IMR-90 (cell line): ENCODE measurements around the gene SLC38A1. TPM values are rescaled to one million over a fixed set of nuclear protein-coding genes. Genes with fewer than 3 reads are reported as not detected.

ENCODE experiments used
- ATAC-seq: fragments of 200-7000 bp; cut with Tn5 transposase; 2 replicates; pipeline ENCODE4 v1.9.1; 2020; ENCODE audit warnings: low read depth, mild to moderate bottlenecking, moderate library complexity
- BruUV-seq: library from RNA; stranded (reverse); fragments of 400-500 nt; replicated peaks from 2 replicates; lab custom pipeline; 2021; lab: Mats Ljungman, UMichigan
- CTCF ChIA-PET: fragments of 300-600 bp; formaldehyde crosslinking; extraction: SDS; loops from one replicate; lab custom pipeline; 2021; ENCODE audit warnings: antibody characterized with exemption; lab: Yijun Ruan, JAX
- POLR2A ChIA-PET: fragments of 300-600 bp; sonication (Branson Sonifier 250); formaldehyde crosslinking; loops from one replicate; lab custom pipeline; 2022; ENCODE audit warnings: antibody characterized with exemption; ENCODE audit not compliant: unreplicated experiment; lab: Charles Lee
- DNase-seq: peaks from one replicate; pipeline ENCODE4 v3.0.0; 2013
- H2AFZ ChIP-seq: replicated peaks from 2 replicates; pipeline ENCODE3; 2013; ENCODE audit warnings: low read length, mild to moderate bottlenecking; ENCODE audit not compliant: poor library complexity
- H2AK5ac ChIP-seq: 2 replicates; pipeline ENCODE4 v1.6.1; 2013; ENCODE audit warnings: low read depth, low read length, inconsistent platforms
- H2AK9ac ChIP-seq: replicated peaks from 2 replicates; pipeline ENCODE3; 2013; ENCODE audit warnings: mild to moderate bottlenecking, low read depth, low read length, moderate library complexity; ENCODE audit not compliant: poor library complexity
- H2BK120ac ChIP-seq: 2 replicates; pipeline ENCODE4 v1.6.1; 2013; ENCODE audit warnings: low read depth, low read length, inconsistent platforms
- H2BK15ac ChIP-seq: 3 replicates; pipeline ENCODE4 v1.6.1; 2013; ENCODE audit warnings: low read depth, low read length, inconsistent platforms
- H2BK20ac ChIP-seq: 2 replicates; pipeline ENCODE4 v1.6.1; 2013; ENCODE audit warnings: low read depth, mild to moderate bottlenecking, inconsistent platforms, low read length, moderate library complexity
- H2BK5ac ChIP-seq: 2 replicates; pipeline ENCODE4 v1.6.1; 2013; ENCODE audit warnings: mild to moderate bottlenecking, low read depth, low read length, inconsistent platforms; ENCODE audit not compliant: poor library complexity, severe bottlenecking
- H3K14ac ChIP-seq: replicated peaks from 2 replicates; pipeline ENCODE4 v1.6.1; 2013; ENCODE audit warnings: low read depth, low read length, inconsistent platforms
- H3K18ac ChIP-seq: 2 replicates; pipeline ENCODE4 v1.6.1; 2013; ENCODE audit warnings: low read depth, low read length, control low read depth
- H3K23ac ChIP-seq: 2 replicates; pipeline ENCODE4 v1.6.1; 2013; ENCODE audit warnings: low read depth, low read length, inconsistent platforms
- H3K27ac ChIP-seq: 2 replicates; pipeline ENCODE4 v1.5.1; 2013; ENCODE audit warnings: mild to moderate bottlenecking, control low read depth, low read length; ENCODE audit not compliant: insufficient read depth
- H3K27me3 ChIP-seq: 2 replicates; pipeline ENCODE4 v1.6.1; 2013; ENCODE audit warnings: low read length; ENCODE audit not compliant: control insufficient read depth, insufficient read depth
- H3K36me3 ChIP-seq: 2 replicates; pipeline ENCODE4 v1.6.1; 2013; ENCODE audit warnings: low read length, mixed read lengths; ENCODE audit not compliant: control insufficient read depth, insufficient read depth
- H3K4ac ChIP-seq: 2 replicates; pipeline ENCODE4 v1.6.1; 2013; ENCODE audit warnings: low read depth, low read length, inconsistent platforms
- H3K4me1 ChIP-seq: 2 replicates; pipeline ENCODE4 v1.6.1; 2013; ENCODE audit warnings: low read length, mixed read lengths; ENCODE audit not compliant: control insufficient read depth, insufficient read depth
- H3K4me2 ChIP-seq: 2 replicates; pipeline ENCODE4 v1.6.1; 2013; ENCODE audit warnings: low read depth, mild to moderate bottlenecking, control low read depth, low read length, moderate library complexity
- H3K4me3 ChIP-seq: 2 replicates; pipeline ENCODE4 v1.5.1; 2013; ENCODE audit warnings: low read depth, mild to moderate bottlenecking, control low read depth, low read length, moderate library complexity; ENCODE audit not compliant: insufficient read depth
- H3K56ac ChIP-seq: 2 replicates; pipeline ENCODE4 v1.6.1; 2013; ENCODE audit warnings: low read length, inconsistent platforms; ENCODE audit not compliant: insufficient read depth; ENCODE audit errors: extremely low read depth
- H3K79me1 ChIP-seq, 2 experiments: 2 replicates each; pipeline ENCODE4 v1.6.1; 2013; ENCODE audit warnings: low read length in 2 of 2, inconsistent platforms in 1 of 2, low read depth in 1 of 2
- H3K9ac ChIP-seq: 2 replicates; pipeline ENCODE4 v1.6.1; 2013; ENCODE audit warnings: low read depth, low read length, control low read depth
- H3K9me1 ChIP-seq: 2 replicates; pipeline ENCODE4 v1.6.1; 2013; ENCODE audit warnings: low read length, inconsistent platforms; ENCODE audit not compliant: insufficient read depth
- H3K9me3 ChIP-seq: 2 replicates; pipeline ENCODE4 v1.6.1; 2013; ENCODE audit warnings: low read length; ENCODE audit not compliant: control insufficient read depth, insufficient read depth
- H4K20me1 ChIP-seq: 2 replicates; pipeline ENCODE4 v1.6.1; 2013; ENCODE audit warnings: low read length, inconsistent platforms; ENCODE audit not compliant: insufficient read depth
- H4K5ac ChIP-seq: 2 replicates; pipeline ENCODE4 v1.6.1; 2013; ENCODE audit warnings: mild to moderate bottlenecking, low read depth, low read length, control low read depth
- H4K8ac ChIP-seq, 2 experiments: 2 replicates each; pipeline ENCODE4 v1.6.1; 2013; ENCODE audit warnings: low read depth in 2 of 2, low read length in 2 of 2, control low read depth in 1 of 2, inconsistent platforms in 1 of 2
- H4K91ac ChIP-seq: 2 replicates; pipeline ENCODE4 v1.6.1; 2013; ENCODE audit warnings: low read depth, low read length, inconsistent platforms; ENCODE audit not compliant: insufficient read depth
- BHLHE40 ChIP-seq: fragments of 150-350 bp; IDR thresholded peaks from 2 replicates; pipeline ENCODE4 v1.6.1; 2016; ENCODE audit warnings: mild to moderate bottlenecking, low read depth, low read length
- CEBPB ChIP-seq: IDR thresholded peaks from 2 replicates; pipeline ENCODE4 v1.6.1; 2012; ENCODE audit warnings: low read depth, low read length, improper control_type of control experiment
- CHD1 ChIP-seq: IDR thresholded peaks from 2 replicates; pipeline ENCODE4 v1.6.1; 2012; ENCODE audit warnings: low read depth, low read length, improper control_type of control experiment
- FOS ChIP-seq: fragments of 150-350 bp; IDR thresholded peaks from 2 replicates; pipeline ENCODE4 v1.6.1; 2016; ENCODE audit warnings: low read depth, low read length
- MAFK ChIP-seq: IDR thresholded peaks from 2 replicates; pipeline ENCODE4 v1.6.1; 2012; ENCODE audit warnings: low read depth, low read length, improper control_type of control experiment
- MAZ ChIP-seq: IDR thresholded peaks from 2 replicates; pipeline ENCODE4 v1.6.1; 2012; ENCODE audit warnings: low read depth, mild to moderate bottlenecking, low read length, improper control_type of control experiment, moderate library complexity, borderline replicate concordance
- MXI1 ChIP-seq: IDR thresholded peaks from 2 replicates; pipeline ENCODE4 v1.6.1; 2012; ENCODE audit warnings: low read depth, mild to moderate bottlenecking, low read length, moderate library complexity, borderline replicate concordance
- NFE2L2 ChIP-seq: fragments of 150-350 bp; IDR thresholded peaks from 2 replicates; pipeline ENCODE4 v1.6.1; 2016; ENCODE audit warnings: low read depth, mild to moderate bottlenecking, low read length
- POLR2A ChIP-seq: IDR thresholded peaks from 2 replicates; pipeline ENCODE4 v1.6.1; 2012; ENCODE audit warnings: mild to moderate bottlenecking, low read depth, low read length
- RAD21 ChIP-seq: IDR thresholded peaks from 2 replicates; pipeline ENCODE4 v1.6.1; 2012; ENCODE audit warnings: low read length, improper control_type of control experiment
- RCOR1 ChIP-seq: IDR thresholded peaks from 2 replicates; pipeline ENCODE4 v1.6.1; 2012; ENCODE audit warnings: mild to moderate bottlenecking, low read length, improper control_type of control experiment; ENCODE audit not compliant: insufficient replicate concordance
- RFX5 ChIP-seq: IDR thresholded peaks from 2 replicates; pipeline ENCODE4 v1.8.0; 2012; ENCODE audit warnings: low read depth, mild to moderate bottlenecking, low read length, moderate library complexity
- SMC3 ChIP-seq: fragments of 150-350 bp; IDR thresholded peaks from 2 replicates; pipeline ENCODE4 v1.6.1; 2016; ENCODE audit warnings: low read depth, mild to moderate bottlenecking, antibody characterized with exemption, low read length, moderate library complexity
- WGBS, 2 experiments: methylation state at CpG; one replicate each; pipeline versions ENCODE4 v1.1.5 to v1.1.7; 2013; ENCODE audit warnings: missing lambda C conversion rate in 2 of 2; ENCODE audit not compliant: insufficient read length in 1 of 2; ENCODE audit errors: extremely low coverage in 2 of 2; 5-methylcytosine and 5-hydroxymethylcytosine counted together
- dilution Hi-C: fragments of 300-500 bp; cut with HindIII; formaldehyde crosslinking; loops from one replicate; pipeline ENCODE4 v1.14.3; 2018; ENCODE audit warnings: low sequenced_read_pairs; ENCODE audit not compliant: unreplicated experiment
- in situ Hi-C: fragments of 300-500 bp; cut with MboI; formaldehyde crosslinking; loops from 3 replicates; pipeline ENCODE4 v1.14.3; 2019; ENCODE audit warnings: low sequenced_read_pairs, inconsistent platforms, mixed read lengths
- intact Hi-C: fragments of 100-400 bp; cut with micrococcal nuclease; formaldehyde crosslinking; loops from 2 replicates; pipeline ENCODE4 v1.10.0; 2022
- polyA plus RNA-seq, 3 experiments: library from polyadenylated mRNA; depleted of rRNA; stranded (reverse); fragments of >200 nt; gene quantifications; 2 replicates each; pipeline ENCODE4 v1.2.3, GENCODE V29; 2012; ENCODE audit warnings: low replicate concordance in 1 of 3
- total RNA-seq: library from RNA; depleted of rRNA; stranded (reverse); fragments of >200 nt; gene quantifications from 2 replicates; pipeline ENCODE4 v1.2.3, GENCODE V29; 2012
- TF ChIP-seq, protein P1 (sequence below): fragments of 150-350 bp; IDR thresholded peaks from 2 replicates; pipeline ENCODE4 v1.6.1; 2017; ENCODE audit warnings: mild to moderate bottlenecking, antibody characterized with exemption, low read length, low read depth
- TF ChIP-seq, protein P2 (sequence below): conservative IDR thresholded peaks from 2 replicates; pipeline ENCODE4 v1.5.1; 2012; ENCODE audit warnings: mild to moderate bottlenecking, low read depth, low read length, improper control_type of control experiment
- TF ChIP-seq, protein P3 (sequence below): fragments of 150-350 bp; IDR thresholded peaks from 2 replicates; pipeline ENCODE4 v1.6.1; 2016; ENCODE audit warnings: low read depth, mild to moderate bottlenecking, low read length, moderate library complexity, borderline replicate concordance

The SLC38A1 gene
- total and polyA plus RNA-seq, 2 of the 4 experiments (the other 2 are of a cell fraction): 22.8 to 61.5 TPM

DNA sequence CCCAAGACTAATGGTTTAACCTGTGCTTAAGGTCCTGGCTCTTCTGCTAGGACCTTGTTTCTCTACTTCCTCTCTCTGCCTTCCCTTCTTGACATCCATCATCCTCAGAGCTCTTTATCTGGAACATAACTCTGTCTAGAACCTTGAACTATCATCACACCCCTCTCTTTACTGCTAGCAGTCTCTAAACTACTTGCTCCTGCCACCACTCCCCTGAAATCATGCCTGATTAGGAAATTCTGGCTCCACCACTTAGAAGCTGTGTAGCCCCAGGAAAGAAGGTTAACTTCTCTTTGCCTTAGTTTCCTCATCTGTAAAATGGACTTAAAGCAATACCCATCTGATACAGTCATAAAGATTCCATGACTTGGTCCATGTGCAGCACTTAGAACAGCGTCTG, 9.1 kb downstream of the SLC38A1 start:
- no TSS peak for BruUV-seq
- ATAC-seq (peak; percentile 5; the same call in 1 of the 2 replicates), DNase-seq (no peak)
- Histone ChIP-seq H3K4me3 (no peak overlapping the region), H3K18ac (peak overlapping the region; percentile 95), H3K27ac (peak overlapping the region; percentile 65), H4K91ac (peak overlapping the region; percentile 85), H3K9me1 (peaks cover 17% of the 10 kb centered on the region), H3K79me1 (peaks cover 16 to 64% of the 10 kb centered on the region in 2 experiments), H4K5ac (peak overlapping the region; percentile 95), H3K14ac (peak overlapping the region; percentile 51), H2AK9ac (peak overlapping the region; percentile 13), H3K56ac (peak overlapping the region; percentile 77), H4K8ac (peak overlapping the region; percentile 80 to 82), H3K36me3 (peaks cover 2% of the 10 kb centered on the region; the same call in 1 of the 2 replicates), H2BK5ac (peak overlapping the region; percentile 98), H2AK5ac (peak overlapping the region; percentile 46), H3K9me3 (no peaks in the 10 kb centered on the region), H3K23ac (peak overlapping the region; percentile 64), H3K9ac (peak overlapping the region; percentile 34), H4K20me1 (peaks cover 68% of the 10 kb centered on the region), H2BK15ac (peak overlapping the region; percentile 40; the same call in 2 of the 3 replicates), H3K27me3 (no peaks in the 10 kb centered on the region), H2AFZ (no peak overlapping the region), H3K4me2 (peak overlapping the region; percentile 91), H2BK120ac (peak overlapping the region; percentile 91), H3K4ac (peak overlapping the region; percentile 88), H3K4me1 (peaks cover 22% of the 10 kb centered on the region), H2BK20ac (peak overlapping the region; percentile 40)
- dilution Hi-C loops: no loop called here
- TF ChIP-seq, protein P1, sequence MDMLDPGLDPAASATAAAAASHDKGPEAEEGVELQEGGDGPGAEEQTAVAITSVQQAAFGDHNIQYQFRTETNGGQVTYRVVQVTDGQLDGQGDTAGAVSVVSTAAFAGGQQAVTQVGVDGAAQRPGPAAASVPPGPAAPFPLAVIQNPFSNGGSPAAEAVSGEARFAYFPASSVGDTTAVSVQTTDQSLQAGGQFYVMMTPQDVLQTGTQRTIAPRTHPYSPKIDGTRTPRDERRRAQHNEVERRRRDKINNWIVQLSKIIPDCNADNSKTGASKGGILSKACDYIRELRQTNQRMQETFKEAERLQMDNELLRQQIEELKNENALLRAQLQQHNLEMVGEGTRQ: no peak
- TF ChIP-seq MXI1 (no peak), SMC3 (no peak), POLR2A (no peak), CHD1 (no peak), RCOR1 (no peak), FOS (no peak), CEBPB (no peak), NFE2L2 (no peak), BHLHE40 (no peak), RAD21 (no peak), RFX5 (no peak), MAFK (no peak), MAZ (no peak)
- TF ChIP-seq, protein P2, sequence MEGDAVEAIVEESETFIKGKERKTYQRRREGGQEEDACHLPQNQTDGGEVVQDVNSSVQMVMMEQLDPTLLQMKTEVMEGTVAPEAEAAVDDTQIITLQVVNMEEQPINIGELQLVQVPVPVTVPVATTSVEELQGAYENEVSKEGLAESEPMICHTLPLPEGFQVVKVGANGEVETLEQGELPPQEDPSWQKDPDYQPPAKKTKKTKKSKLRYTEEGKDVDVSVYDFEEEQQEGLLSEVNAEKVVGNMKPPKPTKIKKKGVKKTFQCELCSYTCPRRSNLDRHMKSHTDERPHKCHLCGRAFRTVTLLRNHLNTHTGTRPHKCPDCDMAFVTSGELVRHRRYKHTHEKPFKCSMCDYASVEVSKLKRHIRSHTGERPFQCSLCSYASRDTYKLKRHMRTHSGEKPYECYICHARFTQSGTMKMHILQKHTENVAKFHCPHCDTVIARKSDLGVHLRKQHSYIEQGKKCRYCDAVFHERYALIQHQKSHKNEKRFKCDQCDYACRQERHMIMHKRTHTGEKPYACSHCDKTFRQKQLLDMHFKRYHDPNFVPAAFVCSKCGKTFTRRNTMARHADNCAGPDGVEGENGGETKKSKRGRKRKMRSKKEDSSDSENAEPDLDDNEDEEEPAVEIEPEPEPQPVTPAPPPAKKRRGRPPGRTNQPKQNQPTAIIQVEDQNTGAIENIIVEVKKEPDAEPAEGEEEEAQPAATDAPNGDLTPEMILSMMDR: no peak
- TF ChIP-seq, protein P3, sequence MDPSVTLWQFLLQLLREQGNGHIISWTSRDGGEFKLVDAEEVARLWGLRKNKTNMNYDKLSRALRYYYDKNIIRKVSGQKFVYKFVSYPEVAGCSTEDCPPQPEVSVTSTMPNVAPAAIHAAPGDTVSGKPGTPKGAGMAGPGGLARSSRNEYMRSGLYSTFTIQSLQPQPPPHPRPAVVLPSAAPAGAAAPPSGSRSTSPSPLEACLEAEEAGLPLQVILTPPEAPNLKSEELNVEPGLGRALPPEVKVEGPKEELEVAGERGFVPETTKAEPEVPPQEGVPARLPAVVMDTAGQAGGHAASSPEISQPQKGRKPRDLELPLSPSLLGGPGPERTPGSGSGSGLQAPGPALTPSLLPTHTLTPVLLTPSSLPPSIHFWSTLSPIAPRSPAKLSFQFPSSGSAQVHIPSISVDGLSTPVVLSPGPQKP: no peak
- ChIA-PET POLR2A (interaction anchor here (1.0 kb wide), 1 partner anchor 9 kb away, joined by 3 read pairs; the partner anchor contains the start of gene SLC38A1), CTCF (interaction anchor here (1.3 kb wide), 1 partner anchor 55 kb away, joined by 3 read pairs; no protein-coding TSS in a partner anchor)
- intact Hi-C loops: loop anchor here (5.0 to 10.0 kb wide), 3 partner anchors 37 to 675 kb away; no protein-coding TSS in a partner anchor
- in situ Hi-C loops: no loop called here
- WGBS, 2 experiments: no CpG with 5 or more reads among the region's 1 CpG
